ENCODE results near the gene YTHDF1.

The YTHDF1 gene

GRCh38 chr20:63155266-63156165, 60.4 kb downstream of the YTHDF1 start:
- DNase-seq (ENCODE audit: low read depth in 3 of 3), result no peak

GRCh38 chr20:63154395-63154794, 61.5 kb downstream of the YTHDF1 start:
- no peak for DNase-seq (ENCODE audit: low read depth in 3 of 3)

GRCh38 chr20:63153254-63154221, 62.4 kb downstream of the YTHDF1 start:
- no peak for DNase-seq (ENCODE audit: low read depth in 3 of 3)

GRCh38 chr20:63152322-63153253, 63.3 kb downstream of the YTHDF1 start:
- no peak for DNase-seq (ENCODE audit: low read depth in 3 of 3)

- no peak for DNase-seq (ENCODE audit: low read depth in 3 of 3)
Observed at GRCh38 chr20:63151554-63152321, 64.2 kb downstream of the YTHDF1 start.

GRCh38 chr20:63150911-63151531, 64.9 kb downstream of the YTHDF1 start:
- no peak for DNase-seq (ENCODE audit: low read depth in 3 of 3)

GRCh38 chr20:63150391-63150898, 65.5 kb downstream of the YTHDF1 start:
- DNase-seq (ENCODE audit: low read depth in 3 of 3), result no peak

GRCh38 chr20:63149531-63150192, 66.3 kb downstream of the YTHDF1 start:
- no peak for DNase-seq (ENCODE audit: low read depth in 3 of 3)

GRCh38 chr20:63148696-63149095, 67.2 kb downstream of the YTHDF1 start:
- DNase-seq (ENCODE audit: low read depth in 3 of 3), result no peak

GRCh38 chr20:63147532-63147931, 68.4 kb downstream of the YTHDF1 start:
- no peak for DNase-seq (ENCODE audit: low read depth in 3 of 3)

All from stimulated activated CD4-positive, alpha-beta T cell treated with anti-CD3 and anti-CD28 coated beads, TNF-alpha, amount 100 ng/mL, for 48 hours (primary cell).